SK-N-SH treated with all-trans-retinoic acid at 6 μM for 48 hours (cell line): ENCODE data around the gene RNF43.

Source experiments
- ATAC-seq: fragments of 200-7000 bp; cut with Tn5 transposase; 3 replicates; pipeline ENCODE4 v1.9.1; 2020; ENCODE audit warnings: mild to moderate bottlenecking, moderate library complexity
- ARNTL ChIP-seq: fragments of 450-650 bp; formaldehyde crosslinking; IDR thresholded peaks from 2 replicates; pipeline ENCODE4 v1.5.0; 2020; ENCODE audit warnings: low read depth, mild to moderate bottlenecking, moderate library complexity, borderline replicate concordance
- BACH2 ChIP-seq: fragments of 250-450 bp; sonication (Bioruptor Pico); IDR thresholded peaks from 2 replicates; pipeline ENCODE4 v1.9.0; 2021; ENCODE audit warnings: mild to moderate bottlenecking, borderline replicate concordance
- CREB5 ChIP-seq: fragments of 250-450 bp; sonication (Bioruptor Pico); IDR thresholded peaks from 2 replicates; pipeline ENCODE4 v1.5.1; 2020; ENCODE audit warnings: low read depth, mild to moderate bottlenecking, moderate library complexity
- CSDC2 ChIP-seq: fragments of 250-450 bp; sonication (Bioruptor Pico); IDR thresholded peaks from 2 replicates; pipeline ENCODE4 v1.5.0; 2020; ENCODE audit warnings: mild to moderate bottlenecking, moderate library complexity
- CSRNP3 ChIP-seq: fragments of 250-450 bp; sonication (Bioruptor Pico); IDR thresholded peaks from 2 replicates; pipeline ENCODE4 v1.5.1; 2021; ENCODE audit warnings: mild to moderate bottlenecking, moderate library complexity
- ESRRG ChIP-seq: fragments of 250-450 bp; sonication (Bioruptor Pico); IDR thresholded peaks from 2 replicates; pipeline ENCODE4 v1.6.1; 2021; ENCODE audit warnings: mild to moderate bottlenecking
- GLIS3 ChIP-seq: fragments of 250-450 bp; sonication (Bioruptor Pico); IDR thresholded peaks from 2 replicates; pipeline ENCODE4 v1.5.0; 2020; ENCODE audit warnings: mild to moderate bottlenecking, moderate library complexity
- ISL1 ChIP-seq: fragments of 250-450 bp; sonication (Bioruptor Pico); IDR thresholded peaks from 2 replicates; pipeline ENCODE4 v2.1.2; 2022; ENCODE audit warnings: mild to moderate bottlenecking, moderate library complexity
- OSR1 ChIP-seq: fragments of 250-450 bp; sonication (Bioruptor Pico); IDR thresholded peaks from 2 replicates; pipeline ENCODE4 v1.8.0; 2022; ENCODE audit warnings: moderate library complexity, mild to moderate bottlenecking, inconsistent platforms
- PATZ1 ChIP-seq: fragments of 250-450 bp; sonication (Bioruptor Pico); IDR thresholded peaks from 2 replicates; pipeline ENCODE4 v1.8.0; 2020; ENCODE audit warnings: mild to moderate bottlenecking, moderate library complexity, borderline replicate concordance
- PPARA ChIP-seq: fragments of 250-450 bp; sonication (Bioruptor Pico); IDR thresholded peaks from 2 replicates; pipeline ENCODE4 v1.5.0; 2020; ENCODE audit warnings: mild to moderate bottlenecking, borderline replicate concordance
- RARB ChIP-seq: fragments of 250-450 bp; sonication (Bioruptor Pico); IDR thresholded peaks from 2 replicates; pipeline ENCODE4 v1.8.0; 2021; ENCODE audit warnings: mild to moderate bottlenecking, moderate library complexity
- SNAI2 ChIP-seq: fragments of 250-450 bp; sonication (Bioruptor Pico); IDR thresholded peaks from 2 replicates; pipeline ENCODE4 v1.5.0; 2020; ENCODE audit warnings: mild to moderate bottlenecking, moderate library complexity
- TCF4 ChIP-seq: fragments of 250-450 bp; sonication (Bioruptor Pico); IDR thresholded peaks from 2 replicates; pipeline ENCODE4 v1.8.0; 2021; ENCODE audit warnings: mild to moderate bottlenecking, moderate library complexity, borderline replicate concordance
- TOX ChIP-seq: fragments of 250-450 bp; sonication (Bioruptor Pico); IDR thresholded peaks from 2 replicates; pipeline ENCODE4 v1.8.0; 2021; ENCODE audit warnings: mild to moderate bottlenecking, moderate library complexity, borderline replicate concordance
- TSHZ2 ChIP-seq: fragments of 250-450 bp; sonication (Bioruptor Pico); IDR thresholded peaks from 2 replicates; pipeline ENCODE4 v1.5.0; 2020; ENCODE audit warnings: mild to moderate bottlenecking, moderate library complexity
- ZC3H10 ChIP-seq: fragments of 250-450 bp; sonication (Bioruptor Pico); IDR thresholded peaks from 2 replicates; pipeline ENCODE4 v1.5.1; 2021; ENCODE audit warnings: mild to moderate bottlenecking, moderate library complexity
- ZFP3 ChIP-seq: fragments of 250-450 bp; sonication (Bioruptor Pico); IDR thresholded peaks from 2 replicates; pipeline ENCODE4 v1.5.0; 2020; ENCODE audit warnings: mild to moderate bottlenecking, moderate library complexity
- ZFP30 ChIP-seq: fragments of 450-650 bp; formaldehyde crosslinking; IDR thresholded peaks from 2 replicates; pipeline ENCODE4 v1.5.0; 2022; ENCODE audit warnings: mild to moderate bottlenecking, moderate library complexity
- ZNF565 ChIP-seq: fragments of 450-650 bp; formaldehyde crosslinking; conservative IDR thresholded peaks from 2 replicates; pipeline ENCODE4 v1.5.0; 2020; ENCODE audit warnings: low read depth, mild to moderate bottlenecking, moderate library complexity
- ZNF8 ChIP-seq: fragments of 450-650 bp; formaldehyde crosslinking; IDR thresholded peaks from 2 replicates; pipeline ENCODE4 v1.5.0; 2020; ENCODE audit warnings: mild to moderate bottlenecking, moderate library complexity

The RNF43 gene

GRCh38 chr17:58387834-58388233 lies 29.5 kb downstream of the RNF43 start (continued):
- no peak for TF ChIP-seq GLIS3 (CRISPR knock-in tag)
- TF ChIP-seq ISL1 = no peak
- TF ChIP-seq ESRRG (CRISPR knock-in tag) = no peak
- TF ChIP-seq SNAI2 (CRISPR knock-in tag) = no peak

- ATAC-seq = no peak
- TF ChIP-seq CSRNP3 (CRISPR knock-in tag) = no peak
- TF ChIP-seq CSDC2 = no peak
- TF ChIP-seq PATZ1 (CRISPR knock-in tag) = no peak
- no peak for TF ChIP-seq OSR1 (CRISPR knock-in tag)
- no peak for TF ChIP-seq BACH2 (CRISPR knock-in tag)
- no peak for TF ChIP-seq TSHZ2
- no peak for TF ChIP-seq ISL1
- TF ChIP-seq TOX (CRISPR knock-in tag) = no peak
- no peak for TF ChIP-seq ZC3H10 (CRISPR knock-in tag)
- TF ChIP-seq ZNF565 (CRISPR knock-in tag) = no peak
- no peak for TF ChIP-seq ZFP3 (CRISPR knock-in tag)
- TF ChIP-seq RARB (CRISPR knock-in tag) = no peak
- TF ChIP-seq PPARA (CRISPR knock-in tag) = no peak
- no peak for TF ChIP-seq ZNF8 (CRISPR knock-in tag)
- no peak for TF ChIP-seq SNAI2 (CRISPR knock-in tag)
- no peak for TF ChIP-seq GLIS3 (CRISPR knock-in tag)
- TF ChIP-seq, all 23 proteins: peak for 0
These were observed 30.6 kb downstream of the RNF43 start for GRCh38 chr17:58386708-58387107.

GRCh38 chr17:58385359-58385899 lies 31.9 kb downstream of the RNF43 start:
- ATAC-seq = no peak
- TF ChIP-seq ARNTL (CRISPR knock-in tag) (no peak), GLIS3 (CRISPR knock-in tag) (no peak), ZFP30 (CRISPR knock-in tag) (no peak), ESRRG (CRISPR knock-in tag) (no peak), CSRNP3 (CRISPR knock-in tag) (no peak), PPARA (CRISPR knock-in tag) (no peak), CREB5 (CRISPR knock-in tag) (no peak), RARB (CRISPR knock-in tag) (no peak), OSR1 (CRISPR knock-in tag) (no peak), TSHZ2 (no peak), TCF4 (no peak), ZNF565 (CRISPR knock-in tag) (no peak)
